ENCODE data around the gene CRBN. TPM values are rescaled to one million over a fixed set of nuclear protein-coding genes. Genes with fewer than 3 reads are reported as not detected.

CRBN gene
- total and polyA plus RNA-seq, 2 donors (not counting 3 experiments of a cell fraction or from before 2014, with no cell fraction given) = 25.2 to 36.1 TPM

GRCh38 chr3:3154879-3155610, 24.4 kb downstream of the CRBN start:
- POLR2A ChIA-PET = no interaction called here

GRCh38 chr3:3151513-3151912, 28.0 kb downstream of the CRBN start:
- H3K27me3 ChIP-seq (ENCODE audit: control insufficient read depth in 2 of 2, insufficient read depth in 2 of 2, low read length in 2 of 2) = no peaks in the 10 kb centered on the region
- H3K9ac ChIP-seq (replicated peaks; ENCODE audit: extremely low read depth, insufficient read depth, low read length) = no peak overlapping the region
- no peak overlapping the region for H2AFZ ChIP-seq (ENCODE audit: low read depth, low read length)
- H3K27ac ChIP-seq (ENCODE audit: insufficient read depth, low read depth, low read length) = no peak overlapping the region
- no peaks in the 10 kb centered on the region for H3K9me1 ChIP-seq (replicated peaks; ENCODE audit: control insufficient read depth, extremely low read depth, insufficient read depth, low read length)
- DNase-seq (ENCODE audit: low read depth, low spot score) (no peak), FAIRE-seq (no peak)
- peaks cover 9% of the 10 kb centered on the region for H3K4me1 ChIP-seq (ENCODE audit: control insufficient read depth, extremely low read depth, insufficient read depth, low read length)
- BruUV-seq (replicated peaks) = no TSS peak
- POLR2A ChIA-PET = no interaction called here
- intact Hi-C loops (cut with micrococcal nuclease) = no loop called here
- H3K79me2 ChIP-seq (ENCODE audit: control insufficient read depth, insufficient read depth, low read length) = no peaks in the 10 kb centered on the region
- H3K4me3 ChIP-seq (replicated peaks in 1 of 3; ENCODE audit: insufficient read depth in 1 of 3, low read depth in 1 of 3, low read length in 3 of 3) = no peak overlapping the region
- peaks cover 3% of the 10 kb centered on the region for H4K20me1 ChIP-seq (replicated peaks; ENCODE audit: control insufficient read depth, extremely low read depth, insufficient read depth, low read length)
- H3K9me3 ChIP-seq (replicated peaks; ENCODE audit: control insufficient read depth, insufficient read depth, low read length) = no peaks in the 10 kb centered on the region
- H3K36me3 ChIP-seq (ENCODE audit: control insufficient read depth in 2 of 2, extremely low read depth in 1 of 2, insufficient read depth in 2 of 2, low read length in 2 of 2) = peaks cover 12 to 26% of the 10 kb centered on the region in 2 experiments
- TF ChIP-seq EZH2 (IDR thresholded peaks at IDR 0.05; ENCODE audit: borderline replicate concordance, low read depth, low read length, severe bottlenecking) (no peak), MYC (IDR thresholded peaks at IDR 0.05; ENCODE audit: low read depth, low read length) (no peak), GATA2 (IDR thresholded peaks at IDR 0.05; ENCODE audit: insufficient read depth, insufficient read length, low read depth, low read length) (no peak)
- TF ChIP-seq, protein P1, sequence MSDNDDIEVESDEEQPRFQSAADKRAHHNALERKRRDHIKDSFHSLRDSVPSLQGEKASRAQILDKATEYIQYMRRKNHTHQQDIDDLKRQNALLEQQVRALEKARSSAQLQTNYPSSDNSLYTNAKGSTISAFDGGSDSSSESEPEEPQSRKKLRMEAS (IDR thresholded peaks at IDR 0.05; ENCODE audit: insufficient read depth, insufficient read length) = no peak
- TF ChIP-seq, protein P2, sequence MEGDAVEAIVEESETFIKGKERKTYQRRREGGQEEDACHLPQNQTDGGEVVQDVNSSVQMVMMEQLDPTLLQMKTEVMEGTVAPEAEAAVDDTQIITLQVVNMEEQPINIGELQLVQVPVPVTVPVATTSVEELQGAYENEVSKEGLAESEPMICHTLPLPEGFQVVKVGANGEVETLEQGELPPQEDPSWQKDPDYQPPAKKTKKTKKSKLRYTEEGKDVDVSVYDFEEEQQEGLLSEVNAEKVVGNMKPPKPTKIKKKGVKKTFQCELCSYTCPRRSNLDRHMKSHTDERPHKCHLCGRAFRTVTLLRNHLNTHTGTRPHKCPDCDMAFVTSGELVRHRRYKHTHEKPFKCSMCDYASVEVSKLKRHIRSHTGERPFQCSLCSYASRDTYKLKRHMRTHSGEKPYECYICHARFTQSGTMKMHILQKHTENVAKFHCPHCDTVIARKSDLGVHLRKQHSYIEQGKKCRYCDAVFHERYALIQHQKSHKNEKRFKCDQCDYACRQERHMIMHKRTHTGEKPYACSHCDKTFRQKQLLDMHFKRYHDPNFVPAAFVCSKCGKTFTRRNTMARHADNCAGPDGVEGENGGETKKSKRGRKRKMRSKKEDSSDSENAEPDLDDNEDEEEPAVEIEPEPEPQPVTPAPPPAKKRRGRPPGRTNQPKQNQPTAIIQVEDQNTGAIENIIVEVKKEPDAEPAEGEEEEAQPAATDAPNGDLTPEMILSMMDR (IDR thresholded peaks at IDR 0.05; ENCODE audit: extremely low read depth in 1 of 2, insufficient read depth in 1 of 2, low read depth in 1 of 2, low read length in 2 of 2) = no peak
- H3K4me2 ChIP-seq (ENCODE audit: insufficient read depth, low read length) = no peak overlapping the region
- dilution Hi-C loops (cut with MboI; ENCODE audit: extremely low pct_ligation_motif_present, low sequenced_read_pairs) = no loop called here
- CTCF ChIA-PET = interaction anchor here (1.0 to 1.1 kb wide), 2 partner anchors 9 to 903 kb away, joined by 3 read pairs; no protein-coding TSS in a partner anchor

More at GRCh38 chr3:3154879-3155610, 24.4 kb downstream of the CRBN start:
- H3K4me1 ChIP-seq (ENCODE audit: control insufficient read depth, extremely low read depth, insufficient read depth, low read length) = peaks cover 9% of the 10 kb centered on the region
- dilution Hi-C loops (cut with MboI; ENCODE audit: extremely low pct_ligation_motif_present, low sequenced_read_pairs) = no loop called here
- CTCF ChIA-PET = interaction anchor here (1.1 to 1.8 kb wide), 3 partner anchors 12 to 46 kb away, joined by 3 to 4 read pairs (median 4); no protein-coding TSS in a partner anchor
- H3K4me2 ChIP-seq (ENCODE audit: insufficient read depth, low read length) = no peak overlapping the region
- no peaks in the 10 kb centered on the region for H3K9me1 ChIP-seq (replicated peaks; ENCODE audit: control insufficient read depth, extremely low read depth, insufficient read depth, low read length)
- TF ChIP-seq FOS (IDR thresholded peaks at IDR 0.05; ENCODE audit: borderline replicate concordance, insufficient read depth, low read length) (no peak), JUN (IDR thresholded peaks at IDR 0.05; ENCODE audit: borderline replicate concordance, insufficient read depth, insufficient read length, low read depth) (no peak), GATA2 (IDR thresholded peaks at IDR 0.05; ENCODE audit: insufficient read depth, insufficient read length, low read depth, low read length) (no peak)
- FAIRE-seq = no peak
- no peak overlapping the region for H3K27ac ChIP-seq (ENCODE audit: insufficient read depth, low read depth, low read length)
- no peaks in the 10 kb centered on the region for H3K9me3 ChIP-seq (replicated peaks; ENCODE audit: control insufficient read depth, insufficient read depth, low read length)
- peaks cover 3% of the 10 kb centered on the region for H4K20me1 ChIP-seq (replicated peaks; ENCODE audit: control insufficient read depth, extremely low read depth, insufficient read depth, low read length)
- no peaks in the 10 kb centered on the region for H3K27me3 ChIP-seq (ENCODE audit: control insufficient read depth in 2 of 2, insufficient read depth in 2 of 2, low read length in 2 of 2)
- intact Hi-C loops (cut with micrococcal nuclease) = loop anchor here (2.0 kb wide), 1 partner anchor 28 kb away; the partner anchor contains the start of gene TRNT1
- no TSS peak for BruUV-seq (replicated peaks)
- no peak overlapping the region for H3K4me3 ChIP-seq (replicated peaks in 1 of 3; ENCODE audit: insufficient read depth in 1 of 3, low read depth in 1 of 3, low read length in 3 of 3)
- no peak overlapping the region for H3K9ac ChIP-seq (replicated peaks; ENCODE audit: extremely low read depth, insufficient read depth, low read length)
- peaks cover 13 to 18% of the 10 kb centered on the region in 2 experiments for H3K36me3 ChIP-seq (ENCODE audit: control insufficient read depth in 2 of 2, extremely low read depth in 1 of 2, insufficient read depth in 2 of 2, low read length in 2 of 2)
- no peak overlapping the region for H2AFZ ChIP-seq (ENCODE audit: low read depth, low read length)
- no peak for DNase-seq (ENCODE audit: low read depth, low spot score)
- no peaks in the 10 kb centered on the region for H3K79me2 ChIP-seq (ENCODE audit: control insufficient read depth, insufficient read depth, low read length)
